GM19035 (cell line): ENCODE results near the gene AXL.
"Not testable (repeated sequence)": the region's sequence is repeated elsewhere in the genome, so short reads cannot be mapped to it uniquely, and the experiment has no call there.

ENCODE experiments used
- ATAC-seq: cut with Tn5 transposase; IDR thresholded peaks from one replicate; pipeline ENCODE4 v1.9.1; 2021; ENCODE audit not compliant: unreplicated experiment

Gene AXL

DNA sequence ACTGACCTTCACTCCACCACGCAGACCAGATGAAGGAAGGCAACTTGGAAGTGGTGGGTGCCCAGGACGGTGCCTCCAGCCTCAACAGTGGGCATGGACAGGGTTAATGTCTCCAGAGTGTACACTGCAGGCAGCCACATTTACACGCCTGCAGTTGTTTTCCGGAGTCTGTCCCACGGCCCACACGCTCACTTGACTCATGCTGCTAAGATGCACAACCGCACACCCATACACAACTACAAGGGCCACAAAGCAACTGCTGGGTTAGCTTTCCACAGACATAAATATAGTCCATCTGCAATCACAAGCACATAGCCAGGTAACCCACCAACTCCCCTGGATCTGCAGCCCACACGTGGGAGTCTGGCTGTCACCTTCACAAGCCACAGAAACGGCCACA lies 12.6 kb upstream of the AXL start:
- no peak for ATAC-seq

DNA sequence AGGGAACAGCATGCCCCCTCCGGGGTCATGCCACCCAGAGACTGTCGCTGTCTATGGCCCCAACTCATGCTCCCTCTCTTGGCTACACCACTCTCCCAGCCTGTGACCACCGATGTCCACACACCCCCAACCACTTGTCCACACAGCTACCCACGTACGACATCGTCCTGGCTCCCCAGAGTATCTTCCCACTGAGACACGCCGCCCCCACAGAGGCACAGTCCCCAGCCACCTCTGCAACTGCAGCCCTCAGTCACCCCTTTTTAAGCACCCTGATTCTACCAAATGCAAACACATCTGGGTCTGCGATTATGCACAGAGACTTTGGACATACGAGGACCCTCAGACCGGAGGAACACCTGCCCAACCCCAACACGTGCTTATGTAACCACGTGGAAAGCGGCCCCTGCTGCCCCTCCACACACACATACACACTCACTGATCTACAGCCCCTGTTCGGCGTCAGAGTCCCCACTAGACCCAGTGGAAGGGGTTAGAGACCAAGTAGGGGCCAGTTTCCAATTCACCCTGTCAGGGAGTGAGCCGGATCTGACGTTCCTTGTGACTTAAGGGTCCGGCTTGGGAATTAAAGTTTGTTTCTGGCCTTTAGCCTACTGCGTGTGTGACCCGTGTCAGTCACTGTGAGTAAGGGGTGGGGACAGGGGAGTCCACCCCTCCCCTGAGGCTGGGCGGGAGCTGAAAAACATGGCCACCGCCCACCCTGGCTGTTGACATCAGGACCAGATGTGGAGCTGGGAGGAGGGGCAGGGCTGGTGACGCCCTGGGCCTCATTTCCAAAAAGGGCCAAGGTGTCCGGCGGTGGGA lies 11.9 kb upstream of the AXL start:
- ATAC-seq: no peak

DNA sequence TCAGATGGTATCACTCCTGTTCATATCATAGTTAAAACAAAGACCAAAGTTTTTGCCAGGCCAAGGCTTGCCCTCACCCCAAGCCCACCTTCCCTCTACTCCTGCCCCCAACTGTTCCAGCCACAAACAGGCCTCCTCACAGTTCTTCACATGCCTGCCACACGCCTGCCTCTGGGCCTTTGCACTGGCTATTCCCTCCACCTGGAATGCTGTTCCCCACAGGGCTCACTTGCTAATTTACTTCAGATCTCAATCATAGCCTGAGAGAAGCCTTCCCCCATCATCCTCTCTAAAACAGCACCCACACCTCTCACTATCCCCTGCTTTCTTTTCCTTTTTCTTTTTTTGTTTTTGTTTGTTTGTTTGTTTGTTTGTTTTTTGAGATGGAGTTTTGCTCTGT lies 4.9 kb upstream of the AXL start:
- no peak for ATAC-seq

DNA sequence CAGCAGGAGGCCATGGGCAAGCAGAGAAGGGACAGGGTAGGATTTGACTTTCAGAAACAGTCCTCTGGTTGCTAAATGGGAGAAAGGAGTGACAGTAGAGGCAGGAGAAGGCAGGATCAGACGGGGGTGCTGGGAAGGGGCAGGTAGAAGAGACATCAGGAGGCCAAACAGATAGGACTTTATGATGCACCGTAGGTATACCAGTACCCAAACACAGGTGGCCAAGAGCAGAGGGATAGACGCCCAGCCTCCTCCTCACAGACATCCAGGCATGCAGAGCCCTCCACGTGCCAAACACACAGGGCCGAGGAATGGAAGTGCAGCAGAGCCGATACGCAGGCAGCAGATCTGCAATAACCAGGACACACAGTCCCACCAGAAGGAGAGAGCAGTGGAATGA lies 1.3 kb upstream of the AXL start:
- no peak for ATAC-seq

GRCh38 chr19:41218249-41218614 lies 791 bp upstream of the AXL start:
- no peak for ATAC-seq

GRCh38 chr19:41219924-41220567 lies 1.0 kb downstream of the AXL start:
- ATAC-seq: no peak

- ATAC-seq: no peak
Measured at GRCh38 chr19:41220811-41221210, 1.8 kb downstream of the AXL start.

GRCh38 chr19:41221514-41222205 lies 2.6 kb downstream of the AXL start:
- no peak for ATAC-seq

- ATAC-seq: no peak
Measured at GRCh38 chr19:41222240-41222639, 3.2 kb downstream of the AXL start.

- no peak for ATAC-seq
Measured at GRCh38 chr19:41223431-41224234, 4.6 kb downstream of the AXL start.

- ATAC-seq: no peak
Measured at GRCh38 chr19:41224632-41225031, 5.6 kb downstream of the AXL start.

- no peak for ATAC-seq
Measured at GRCh38 chr19:41225238-41226052, 6.4 kb downstream of the AXL start.

DNA sequence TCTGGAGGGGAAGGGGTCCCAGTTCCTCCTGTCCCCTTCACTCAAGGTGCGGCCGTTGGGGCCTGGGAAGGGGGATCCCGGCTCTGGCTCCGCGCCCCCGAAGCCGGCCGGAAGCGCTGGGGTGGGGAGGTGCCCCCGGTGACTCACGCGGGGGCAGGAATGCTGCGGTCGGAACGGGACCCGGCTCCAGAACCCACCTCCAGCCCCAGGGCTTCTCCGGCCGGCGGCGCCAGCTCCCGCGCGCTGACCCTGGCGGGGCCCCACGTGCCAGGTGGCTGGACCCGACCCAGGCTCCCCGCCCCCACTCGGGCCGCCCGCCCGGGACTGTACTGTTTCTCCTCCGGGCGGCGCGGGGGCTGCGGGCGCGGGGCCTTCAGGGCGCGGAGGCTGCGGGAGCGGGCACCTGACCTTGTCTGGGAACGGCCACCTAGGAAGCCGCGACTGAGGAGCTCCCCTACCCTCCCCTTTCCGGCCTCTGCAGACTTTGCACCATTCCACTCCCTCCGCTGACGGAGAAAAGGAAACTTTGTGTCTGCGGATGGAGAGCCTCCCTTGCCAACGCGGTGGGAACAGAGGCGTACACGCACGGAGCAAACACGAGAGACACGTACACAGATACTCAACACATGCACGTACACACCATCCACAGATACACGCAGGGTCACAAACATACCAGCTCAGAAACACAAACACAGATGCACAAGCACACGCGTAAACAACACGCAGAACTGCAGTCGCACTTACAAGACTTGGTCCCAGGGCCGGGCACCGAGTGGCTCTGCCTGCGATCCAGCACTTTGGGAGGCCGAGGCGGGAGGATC lies 7.2 kb downstream of the AXL start:
- no peak for ATAC-seq

GRCh38 chr19:41226874-41227390 lies 7.9 kb downstream of the AXL start:
- ATAC-seq: no peak

DNA sequence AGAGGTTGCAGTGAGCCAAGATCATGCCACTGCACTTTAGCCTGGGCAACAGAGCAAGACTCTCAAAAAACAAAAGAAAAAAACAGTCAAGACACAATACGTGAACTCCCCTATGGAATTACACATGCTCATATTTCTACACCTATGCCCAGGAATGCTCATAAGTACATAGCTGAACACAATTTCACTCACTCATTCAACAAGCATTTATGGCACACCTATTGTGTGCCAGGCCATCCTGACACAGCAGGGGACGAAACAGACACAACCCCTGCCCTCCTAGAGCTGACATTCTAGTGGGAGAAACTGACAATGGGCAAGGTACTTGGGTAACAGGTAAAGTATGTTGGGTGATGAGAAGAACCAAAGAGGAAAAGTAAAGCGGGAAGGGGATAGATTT lies 9.5 kb downstream of the AXL start:
- no peak for ATAC-seq

DNA sequence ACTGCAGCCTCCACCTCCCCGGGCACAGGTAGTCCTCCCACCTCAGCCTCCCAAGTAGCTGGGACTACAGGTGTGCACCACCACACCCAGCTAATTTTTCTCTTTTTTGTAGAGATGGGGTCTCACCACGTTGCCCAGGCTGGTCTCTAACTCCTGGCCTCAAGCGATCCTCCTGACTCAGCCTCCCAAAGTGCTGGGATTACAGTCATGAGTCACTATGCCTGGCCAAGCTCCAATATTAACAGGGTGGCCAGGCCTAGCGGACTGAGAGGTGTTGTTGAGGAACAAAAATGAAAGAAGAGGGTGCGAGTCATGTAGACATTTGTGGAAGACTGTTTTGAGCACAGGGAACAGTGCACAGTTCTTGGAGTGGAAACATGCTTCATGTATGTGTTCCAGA lies 10.3 kb downstream of the AXL start:
- ATAC-seq: not testable (repeated sequence)

- ATAC-seq: no peak
Measured at GRCh38 chr19:41230067-41230857, 11.2 kb downstream of the AXL start.

DNA sequence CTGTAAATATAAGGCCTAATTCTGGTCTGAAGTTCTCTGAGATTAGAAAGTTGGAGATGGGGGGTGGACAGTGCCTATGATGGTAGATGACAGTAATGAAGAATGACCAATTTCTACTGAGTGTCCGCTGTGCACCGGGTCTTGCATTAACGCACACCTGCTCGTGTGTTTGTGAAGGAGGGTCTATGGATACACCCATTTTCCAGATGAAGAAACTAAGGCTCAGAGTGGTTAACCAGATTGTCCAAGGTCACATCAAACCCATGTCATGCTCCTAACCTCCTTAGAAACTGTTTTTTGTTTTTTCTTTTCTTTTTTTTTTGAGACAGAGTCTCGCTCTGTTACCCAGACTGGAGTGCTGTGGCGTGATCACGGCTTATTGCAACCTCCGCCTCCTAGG lies 13.7 kb downstream of the AXL start:
- no peak for ATAC-seq
